Measurements from ENCODE around the gene KLHL6. TPM values are rescaled to one million over a fixed set of nuclear protein-coding genes. Genes with fewer than 3 reads are reported as not detected.
"Not testable (repeated sequence)": the region's sequence is repeated elsewhere in the genome, so short reads cannot be mapped to it uniquely, and the experiment has no call there.

The KLHL6 gene
- total and polyA plus RNA-seq, 8 donors: 0.58 to 5.7 (median 1.5) TPM

- Histone ChIP-seq H3K36me3 (no peaks in the 10 kb centered on the region), H3K4me3 (no peak overlapping the region), H3K27ac (no peak overlapping the region), H3K9me3 (no peaks in the 10 kb centered on the region), H3K4me1 (no peaks in the 10 kb centered on the region), H3K27me3 (no peaks in the 10 kb centered on the region)
- DNase-seq: peak in 1 of 2 donors; percentile 65
- no peak for TF ChIP-seq CTCF (IDR thresholded peaks at IDR 0.05)
- TF ChIP-seq POLR2A (IDR thresholded peaks at IDR 0.05): no peak
- no peak for TF ChIP-seq EP300 (IDR thresholded peaks at IDR 0.05)
- TF ChIP-seq POLR2AphosphoS5 (IDR thresholded peaks at IDR 0.05): no peak
- WGBS, 5 donors: 49 to 59% (median 52%) methylated on average over 6 of the region's 6 CpGs
- intact Hi-C loops (cut with DNase I; ENCODE audit: low total_unique reads): no loop called here
These were observed 21.1 kb upstream of the KLHL6 start for GRCh38 chr3:183576487-183577107.

DNA sequence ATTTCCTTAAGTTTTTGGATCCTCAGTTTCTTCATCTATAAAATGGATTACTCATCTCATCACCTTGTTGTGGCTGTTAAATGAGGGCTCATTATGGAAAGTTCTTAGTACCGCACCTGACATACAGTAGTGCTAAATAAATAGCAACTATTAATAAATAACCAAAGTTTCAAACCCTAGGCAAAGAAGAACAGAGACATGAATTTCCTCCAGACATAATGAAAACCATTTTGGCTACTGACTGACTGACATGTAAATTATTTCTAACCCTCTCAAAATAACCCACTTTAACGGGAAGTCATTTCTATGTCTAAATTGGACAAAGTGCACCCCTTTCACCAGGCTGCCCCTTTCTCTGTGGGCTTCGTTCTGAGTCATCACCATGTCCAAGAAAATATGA lies 17.4 kb upstream of the KLHL6 start:
- H3K9me3 ChIP-seq: no peaks in the 10 kb centered on the region
- WGBS, 5 donors: 85 to 94% (median 92%) methylated on average over 3 of the region's 3 CpGs
- no peak overlapping the region for H3K27ac ChIP-seq
- H3K36me3 ChIP-seq: no peaks in the 10 kb centered on the region
- no peaks in the 10 kb centered on the region for H3K4me1 ChIP-seq
- intact Hi-C loops (cut with DNase I; ENCODE audit: low total_unique reads): no loop called here
- no peaks in the 10 kb centered on the region for H3K27me3 ChIP-seq
- no peak overlapping the region for H3K4me3 ChIP-seq
- no peak for DNase-seq
- no peak for TF ChIP-seq EP300 (IDR thresholded peaks at IDR 0.05)
- no peak for TF ChIP-seq POLR2A (IDR thresholded peaks at IDR 0.05)
- no peak for TF ChIP-seq CTCF (IDR thresholded peaks at IDR 0.05)
- no peak for TF ChIP-seq POLR2AphosphoS5 (IDR thresholded peaks at IDR 0.05)

DNA sequence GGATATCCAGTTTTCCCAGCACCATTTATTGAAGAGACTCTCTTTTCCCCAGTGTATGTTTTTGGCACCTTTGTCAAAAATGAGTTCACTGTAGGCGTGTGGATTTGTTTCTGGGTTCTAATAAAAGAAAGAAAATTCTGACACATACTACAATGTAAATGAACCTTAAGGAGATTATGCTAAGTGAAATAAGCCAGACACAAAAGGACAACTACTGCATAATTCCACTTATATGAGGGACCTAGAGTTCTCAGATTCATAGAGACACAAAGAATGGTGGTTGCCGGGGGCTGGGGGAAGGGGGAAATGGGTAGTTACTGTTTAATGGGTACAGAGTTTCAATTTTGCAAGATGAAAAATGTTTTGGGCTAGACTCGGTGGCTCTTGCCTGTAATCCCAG lies 14.7 kb upstream of the KLHL6 start:
- DNase-seq; H3K36me3 ChIP-seq; H3K27me3 ChIP-seq; H3K4me1 ChIP-seq; H3K9me3 ChIP-seq; H3K27ac ChIP-seq; intact Hi-C loops (cut with DNase I; ENCODE audit: low total_unique reads); H3K4me3 ChIP-seq: not testable (repeated sequence)
- WGBS, 5 donors: 84 to 91% (median 90%) methylated on average over 3 of the region's 3 CpGs

- H3K9me3 ChIP-seq: no peaks in the 10 kb centered on the region
- H3K27ac ChIP-seq: no peak overlapping the region
- H3K4me1 ChIP-seq: peaks cover 0 to 17% (median 6%) of the 10 kb centered on the region in 4 donors
- DNase-seq: no peak
- H3K36me3 ChIP-seq: no peaks in the 10 kb centered on the region
- no peak for TF ChIP-seq POLR2AphosphoS5 (IDR thresholded peaks at IDR 0.05)
- no peak for TF ChIP-seq EP300 (IDR thresholded peaks at IDR 0.05)
- no peak for TF ChIP-seq POLR2A (IDR thresholded peaks at IDR 0.05)
- TF ChIP-seq CTCF (IDR thresholded peaks at IDR 0.05): no peak
- intact Hi-C loops (cut with DNase I; ENCODE audit: low total_unique reads): no loop called here
- H3K27me3 ChIP-seq: no peaks in the 10 kb centered on the region
- H3K4me3 ChIP-seq: no peak overlapping the region
- WGBS, 5 donors: 80 to 87% (median 82%) methylated on average over 4 of the region's 4 CpGs
These were observed 11.4 kb upstream of the KLHL6 start for GRCh38 chr3:183566880-183567279.

DNA sequence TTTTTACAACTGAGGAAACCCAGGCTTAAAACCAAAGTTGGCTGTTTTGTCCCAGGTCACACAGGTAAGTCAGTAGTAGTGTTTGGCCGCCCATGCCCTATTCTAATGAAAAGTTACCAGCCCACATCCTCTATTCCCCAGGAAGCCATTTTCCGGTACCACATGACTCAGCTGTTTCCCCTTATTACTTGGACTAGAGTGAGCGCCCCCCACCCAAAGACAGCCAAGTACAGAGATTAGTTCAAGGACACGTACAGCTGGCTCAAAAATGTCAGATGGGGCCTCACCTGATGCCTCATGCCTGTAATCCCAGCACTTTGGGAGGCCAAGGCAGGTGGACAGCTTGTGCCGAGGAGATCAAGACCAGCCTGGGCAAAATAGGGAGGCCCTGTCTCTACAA lies 8.5 kb upstream of the KLHL6 start:
- no peak for DNase-seq
- H3K36me3 ChIP-seq: no peaks in the 10 kb centered on the region
- intact Hi-C loops (cut with DNase I; ENCODE audit: low total_unique reads): no loop called here
- TF ChIP-seq EP300 (IDR thresholded peaks at IDR 0.05) (no peak), POLR2AphosphoS5 (IDR thresholded peaks at IDR 0.05) (no peak), POLR2A (IDR thresholded peaks at IDR 0.05) (no peak), CTCF (IDR thresholded peaks at IDR 0.05) (no peak)
- H3K4me1 ChIP-seq: peaks cover 0 to 17% (median 6%) of the 10 kb centered on the region in 4 donors
- H3K9me3 ChIP-seq: no peaks in the 10 kb centered on the region
- H3K27ac ChIP-seq: no peak overlapping the region
- WGBS, 5 donors: 79 to 89% (median 86%) methylated on average over 5 of the region's 5 CpGs
- no peak overlapping the region for H3K4me3 ChIP-seq
- no peaks in the 10 kb centered on the region for H3K27me3 ChIP-seq

Data from stomach (tissue), 9 donors.